Astrocyte (in vitro differentiated cells and primary cell): ENCODE measurements around the gene NPHS1.

Experiments
- CTCF ChIP-seq: IDR thresholded peaks from 2 replicates; pipeline ENCODE4 v1.5.1; 2011; ENCODE audit warnings: low read depth, mild to moderate bottlenecking, inconsistent platforms, low read length, moderate library complexity; ENCODE audit not compliant: insufficient read depth
- EZH2 ChIP-seq: IDR thresholded peaks from 2 replicates; pipeline ENCODE4 v1.6.1; 2012; ENCODE audit warnings: mild to moderate bottlenecking, low read length, inconsistent platforms; ENCODE audit not compliant: insufficient read depth

GRCh38 chr19:35782589-35782988, 69.7 kb downstream of the NPHS1 start:
- no peak for TF ChIP-seq EZH2
- no peak for TF ChIP-seq CTCF
